HG03045 (cell line): Measurements from ENCODE around the gene CERS4.

Experiments used
- ATAC-seq: cut with Tn5 transposase; IDR thresholded peaks from one replicate; pipeline ENCODE4 v1.9.1; 2021; ENCODE audit warnings: mild to moderate bottlenecking, moderate library complexity; ENCODE audit not compliant: unreplicated experiment

CERS4 gene

GRCh38 chr19:8311461-8312260 is 102.5 kb downstream of the CERS4 start:
- no peak for ATAC-seq
